Mesendoderm (in vitro differentiated cells): ENCODE data around the gene SP140.
"Not testable (repeated sequence)": the region's sequence is repeated elsewhere in the genome, so short reads cannot be mapped to it uniquely, and the experiment has no call there.

Experiments used
- DNase-seq: peaks from one replicate; pipeline ENCODE4 v3.0.0; 2013
- H2AK5ac ChIP-seq: 2 replicates; pipeline ENCODE4 v1.6.1; 2013; ENCODE audit warnings: low read length, inconsistent platforms
- H2BK120ac ChIP-seq: 2 replicates; pipeline ENCODE4 v1.6.1; 2013; ENCODE audit warnings: low read depth, mild to moderate bottlenecking, low read length, moderate library complexity, mixed read lengths
- H2BK15ac ChIP-seq: replicated peaks from 2 replicates; pipeline ENCODE4 v1.6.1; 2013; ENCODE audit warnings: low read depth, mild to moderate bottlenecking, moderate library complexity
- H2BK5ac ChIP-seq: 2 replicates; pipeline ENCODE4 v1.6.1; 2013; ENCODE audit warnings: low read length, inconsistent platforms
- H3K18ac ChIP-seq: 2 replicates; pipeline ENCODE4 v1.6.1; 2013; ENCODE audit warnings: mild to moderate bottlenecking, low read length, mixed read lengths
- H3K23ac ChIP-seq: one replicate; pipeline ENCODE4 v1.6.1; 2013; ENCODE audit warnings: low read length
- H3K27ac ChIP-seq: 2 replicates; pipeline ENCODE4 v1.5.1; 2013; ENCODE audit warnings: low read depth, mild to moderate bottlenecking, inconsistent platforms, low read length, moderate library complexity
- H3K27me3 ChIP-seq: 2 replicates; pipeline ENCODE4 v1.6.1; 2013; ENCODE audit warnings: low read length, control low read depth, mild to moderate bottlenecking, inconsistent platforms; ENCODE audit not compliant: insufficient read depth, poor library complexity
- H3K36me3 ChIP-seq: 2 replicates; pipeline ENCODE4 v1.6.1; 2013; ENCODE audit warnings: low read length, inconsistent platforms; ENCODE audit not compliant: control insufficient read depth, insufficient read depth
- H3K4ac ChIP-seq: one replicate; pipeline ENCODE4 v1.6.1; 2013; ENCODE audit warnings: low read depth, mild to moderate bottlenecking, low read length, moderate library complexity
- H3K4me1 ChIP-seq: 2 replicates; pipeline ENCODE4 v1.6.1; 2013; ENCODE audit warnings: low read depth, low read length, inconsistent platforms; ENCODE audit not compliant: control insufficient read depth
- H3K4me2 ChIP-seq: 2 replicates; pipeline ENCODE4 v1.6.1; 2013; ENCODE audit warnings: low read length
- H3K4me3 ChIP-seq: 2 replicates; pipeline ENCODE4 v1.5.1; 2013; ENCODE audit warnings: mild to moderate bottlenecking, low read length
- H3K56ac ChIP-seq: one replicate; pipeline ENCODE4 v1.6.1; 2013; ENCODE audit warnings: low read length
- H3K79me1 ChIP-seq: 2 replicates; pipeline ENCODE4 v1.6.1; 2013; ENCODE audit warnings: low read length, inconsistent platforms
- H3K79me2 ChIP-seq: 2 replicates; pipeline ENCODE4 v1.6.1; 2013; ENCODE audit warnings: mild to moderate bottlenecking, low read length; ENCODE audit not compliant: control insufficient read depth, insufficient read depth
- H3K9ac ChIP-seq: 2 replicates; pipeline ENCODE4 v1.6.1; 2013; ENCODE audit warnings: low read length, inconsistent platforms
- H4K5ac ChIP-seq: one replicate; pipeline ENCODE4 v1.6.1; 2013; ENCODE audit warnings: low read length
- H4K8ac ChIP-seq: one replicate; pipeline ENCODE4 v1.6.1; 2013; ENCODE audit warnings: low read depth, mild to moderate bottlenecking, control low read depth, low read length, moderate library complexity
- WGBS: extraction: QIAGEN DNeasy Blood & Tissue Kit; methylation state at CpG from one replicate; pipeline ENCODE4 v1.1.7; 2013; ENCODE audit warnings: low lambda C conversion rate, missing lambda C conversion rate; ENCODE audit not compliant: insufficient coverage; ENCODE audit errors: extremely low coverage; 5-methylcytosine and 5-hydroxymethylcytosine counted together

Gene SP140

GRCh38 chr2:230256733-230257332 lies 31.3 kb downstream of the SP140 start:
- Histone ChIP-seq H3K9ac (no peak overlapping the region), H3K4me2 (no peak overlapping the region), H3K4me1 (no peaks in the 10 kb centered on the region), H4K8ac (no peak overlapping the region), H3K79me1 (no peaks in the 10 kb centered on the region), H3K4me3 (no peak overlapping the region), H3K18ac (no peak overlapping the region), H3K56ac (no peak overlapping the region), H2BK120ac (no peak overlapping the region), H3K27me3 (no peaks in the 10 kb centered on the region), H3K36me3 (no peaks in the 10 kb centered on the region), H3K23ac (no peak overlapping the region), H3K4ac (no peak overlapping the region), H2BK5ac (no peak overlapping the region), H3K27ac (no peak overlapping the region), H2BK15ac (no peak overlapping the region), H2AK5ac (no peak overlapping the region), H4K5ac (no peak overlapping the region), H3K79me2 (no peaks in the 10 kb centered on the region)
- WGBS: no CpG with 5 or more reads among the region's 3 CpGs
- DNase-seq: no peak

- no peak overlapping the region for H4K5ac ChIP-seq
- H3K4me3 ChIP-seq: no peak overlapping the region
- H3K56ac ChIP-seq: no peak overlapping the region
- no peak overlapping the region for H3K27ac ChIP-seq
- no peak for DNase-seq
- no peak overlapping the region for H3K4ac ChIP-seq
- H3K4me1 ChIP-seq: no peaks in the 10 kb centered on the region
- H2AK5ac ChIP-seq: no peak overlapping the region
- no peak overlapping the region for H3K23ac ChIP-seq
- H3K4me2 ChIP-seq: no peak overlapping the region
- no peak overlapping the region for H2BK120ac ChIP-seq
- no peaks in the 10 kb centered on the region for H3K79me1 ChIP-seq
- H2BK15ac ChIP-seq: no peak overlapping the region
- no CpG with 5 or more reads among the region's 4 CpGs for WGBS
- no peak overlapping the region for H4K8ac ChIP-seq
- no peak overlapping the region for H3K9ac ChIP-seq
- H3K18ac ChIP-seq: no peak overlapping the region
- no peak overlapping the region for H2BK5ac ChIP-seq
- no peaks in the 10 kb centered on the region for H3K27me3 ChIP-seq
- no peaks in the 10 kb centered on the region for H3K36me3 ChIP-seq
- H3K79me2 ChIP-seq: no peaks in the 10 kb centered on the region
Observed at GRCh38 chr2:230258483-230258882, 32.9 kb downstream of the SP140 start.

- Histone ChIP-seq H3K4me2 (no peak overlapping the region), H3K4me3 (no peak overlapping the region), H3K79me2 (no peaks in the 10 kb centered on the region), H3K9ac (no peak overlapping the region), H2AK5ac (no peak overlapping the region), H4K8ac (no peak overlapping the region), H4K5ac (no peak overlapping the region), H2BK5ac (no peak overlapping the region), H3K4ac (no peak overlapping the region), H3K79me1 (no peaks in the 10 kb centered on the region), H2BK15ac (no peak overlapping the region), H3K18ac (no peak overlapping the region), H2BK120ac (no peak overlapping the region), H3K27ac (no peak overlapping the region), H3K4me1 (no peaks in the 10 kb centered on the region), H3K23ac (no peak overlapping the region), H3K36me3 (no peaks in the 10 kb centered on the region), H3K56ac (no peak overlapping the region), H3K27me3 (no peaks in the 10 kb centered on the region)
- no peak for DNase-seq
- no CpG with 5 or more reads among the region's 5 CpGs for WGBS
Observed at GRCh38 chr2:230262246-230262645, 36.7 kb downstream of the SP140 start.

- H2BK5ac ChIP-seq, H4K5ac ChIP-seq, H3K4me1 ChIP-seq, H3K9ac ChIP-seq, H3K27me3 ChIP-seq, H3K4ac ChIP-seq, H3K36me3 ChIP-seq, H3K27ac ChIP-seq, H4K8ac ChIP-seq, H3K4me2 ChIP-seq, H3K79me2 ChIP-seq, H3K23ac ChIP-seq, H3K4me3 ChIP-seq, H2AK5ac ChIP-seq, H3K79me1 ChIP-seq, H2BK15ac ChIP-seq, H3K56ac ChIP-seq, H2BK120ac ChIP-seq, H3K18ac ChIP-seq: not testable (repeated sequence)
- peak; percentile 73 for DNase-seq
- no CpG with 5 or more reads among the region's 4 CpGs for WGBS
Observed at GRCh38 chr2:230264945-230265344, 39.4 kb downstream of the SP140 start.

GRCh38 chr2:230266638-230267037 lies 41.1 kb downstream of the SP140 start:
- Histone ChIP-seq H4K8ac (no peak overlapping the region), H2AK5ac (no peak overlapping the region), H3K36me3 (no peaks in the 10 kb centered on the region), H3K4me3 (no peak overlapping the region), H4K5ac (no peak overlapping the region), H3K56ac (no peak overlapping the region), H2BK15ac (no peak overlapping the region), H3K27me3 (no peaks in the 10 kb centered on the region), H3K4me1 (no peaks in the 10 kb centered on the region), H2BK5ac (no peak overlapping the region), H3K9ac (no peak overlapping the region), H3K4ac (no peak overlapping the region), H3K4me2 (no peak overlapping the region), H3K79me1 (no peaks in the 10 kb centered on the region), H3K18ac (no peak overlapping the region), H3K27ac (no peak overlapping the region), H2BK120ac (no peak overlapping the region), H3K23ac (no peak overlapping the region), H3K79me2 (no peaks in the 10 kb centered on the region)
- no CpG with 5 or more reads among the region's 4 CpGs for WGBS
- DNase-seq: no peak

- Histone ChIP-seq H3K4me1 (no peaks in the 10 kb centered on the region), H3K18ac (no peak overlapping the region), H3K27me3 (no peaks in the 10 kb centered on the region), H2BK5ac (no peak overlapping the region), H4K5ac (no peak overlapping the region), H4K8ac (no peak overlapping the region), H2AK5ac (no peak overlapping the region), H3K56ac (no peak overlapping the region), H3K79me2 (no peaks in the 10 kb centered on the region), H3K79me1 (no peaks in the 10 kb centered on the region), H3K23ac (no peak overlapping the region), H3K4me3 (no peak overlapping the region), H2BK15ac (no peak overlapping the region), H3K36me3 (no peaks in the 10 kb centered on the region), H3K27ac (no peak overlapping the region), H3K9ac (no peak overlapping the region), H3K4ac (no peak overlapping the region), H3K4me2 (no peak overlapping the region), H2BK120ac (no peak overlapping the region)
- DNase-seq: no peak
- WGBS: no CpG with 5 or more reads among the region's 1 CpG
Observed at GRCh38 chr2:230267059-230267458, 41.5 kb downstream of the SP140 start.
